ENCODE data around the gene ASCC2.
"Not testable (repeated sequence)": the region's sequence is repeated elsewhere in the genome, so short reads cannot be mapped to it uniquely, and the experiment has no call there.

Gene ASCC2, protein sequence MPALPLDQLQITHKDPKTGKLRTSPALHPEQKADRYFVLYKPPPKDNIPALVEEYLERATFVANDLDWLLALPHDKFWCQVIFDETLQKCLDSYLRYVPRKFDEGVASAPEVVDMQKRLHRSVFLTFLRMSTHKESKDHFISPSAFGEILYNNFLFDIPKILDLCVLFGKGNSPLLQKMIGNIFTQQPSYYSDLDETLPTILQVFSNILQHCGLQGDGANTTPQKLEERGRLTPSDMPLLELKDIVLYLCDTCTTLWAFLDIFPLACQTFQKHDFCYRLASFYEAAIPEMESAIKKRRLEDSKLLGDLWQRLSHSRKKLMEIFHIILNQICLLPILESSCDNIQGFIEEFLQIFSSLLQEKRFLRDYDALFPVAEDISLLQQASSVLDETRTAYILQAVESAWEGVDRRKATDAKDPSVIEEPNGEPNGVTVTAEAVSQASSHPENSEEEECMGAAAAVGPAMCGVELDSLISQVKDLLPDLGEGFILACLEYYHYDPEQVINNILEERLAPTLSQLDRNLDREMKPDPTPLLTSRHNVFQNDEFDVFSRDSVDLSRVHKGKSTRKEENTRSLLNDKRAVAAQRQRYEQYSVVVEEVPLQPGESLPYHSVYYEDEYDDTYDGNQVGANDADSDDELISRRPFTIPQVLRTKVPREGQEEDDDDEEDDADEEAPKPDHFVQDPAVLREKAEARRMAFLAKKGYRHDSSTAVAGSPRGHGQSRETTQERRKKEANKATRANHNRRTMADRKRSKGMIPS
- 45.8 to 68.5 (median 62.1) reads per million in 4 donors for total RNA-seq

DNA sequence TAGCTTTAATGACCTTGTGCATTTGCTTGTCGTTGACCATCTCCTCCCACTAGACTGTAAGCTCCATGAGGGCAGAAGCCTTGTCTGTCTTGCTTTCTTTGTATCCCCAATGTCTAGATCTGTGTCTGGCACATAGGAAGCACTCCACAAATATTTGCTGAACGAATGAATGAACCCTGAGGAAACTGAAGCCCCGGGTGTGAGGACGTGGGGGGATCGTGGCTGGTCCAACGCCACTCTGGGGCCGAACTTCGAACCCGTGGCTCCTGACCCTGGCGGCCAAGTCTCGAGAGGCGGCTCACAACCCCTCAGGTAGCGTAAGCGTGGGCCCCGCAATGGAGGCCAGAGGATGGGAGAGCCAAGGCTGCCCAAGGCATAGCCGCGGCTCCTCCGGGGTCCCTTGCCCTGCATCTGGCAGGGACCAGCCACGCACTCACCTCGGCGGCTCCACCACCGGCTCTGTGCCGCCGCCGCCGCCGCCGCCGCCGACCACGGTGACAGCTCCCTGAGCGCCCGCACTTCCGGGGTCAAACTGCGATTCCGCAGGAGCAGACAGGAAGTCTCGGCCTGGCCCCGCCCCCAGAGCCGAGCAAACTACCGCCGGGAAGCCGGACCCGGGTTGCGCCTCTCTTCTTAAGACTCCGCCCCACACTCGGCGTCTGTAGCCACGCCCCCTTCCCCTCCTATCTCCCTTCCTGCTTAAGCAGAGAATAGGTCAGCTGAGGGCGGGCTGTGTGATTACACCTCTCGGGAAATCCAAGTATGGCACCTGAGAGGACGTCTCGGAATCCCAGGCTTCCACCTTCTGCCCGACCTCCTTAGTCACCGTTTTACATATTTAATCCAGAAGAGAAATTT is at the start of gene ASCC2:
ASCC2 (minus strand) TSS at position 534 of the 858 bp plus-strand sequence. CDS start 5,949 bp downstream, outside the sequence.
- DNase-seq, result peak; percentile 98 to 99 (median 99)

DNA sequence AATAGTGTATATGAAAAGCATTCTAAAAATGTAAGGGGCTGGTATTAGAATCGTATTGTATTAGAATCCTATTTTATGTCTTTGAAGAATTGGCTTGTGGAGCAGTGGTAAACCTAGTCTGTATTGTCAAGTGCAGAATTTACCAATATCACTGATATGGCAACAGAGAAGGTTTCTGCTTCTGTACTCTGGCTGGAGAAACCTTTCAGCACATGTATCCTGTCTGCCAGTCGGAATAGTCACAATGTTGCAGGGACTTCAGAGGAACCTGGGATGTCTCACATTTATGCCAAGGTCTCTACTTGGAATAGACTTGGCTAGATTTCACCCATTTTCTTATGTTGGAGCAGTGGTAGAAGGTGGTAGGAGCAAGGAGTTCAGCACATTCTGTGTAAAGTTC is 49.3 kb upstream of the ASCC2 start:
- DNase-seq, result no peak

DNA sequence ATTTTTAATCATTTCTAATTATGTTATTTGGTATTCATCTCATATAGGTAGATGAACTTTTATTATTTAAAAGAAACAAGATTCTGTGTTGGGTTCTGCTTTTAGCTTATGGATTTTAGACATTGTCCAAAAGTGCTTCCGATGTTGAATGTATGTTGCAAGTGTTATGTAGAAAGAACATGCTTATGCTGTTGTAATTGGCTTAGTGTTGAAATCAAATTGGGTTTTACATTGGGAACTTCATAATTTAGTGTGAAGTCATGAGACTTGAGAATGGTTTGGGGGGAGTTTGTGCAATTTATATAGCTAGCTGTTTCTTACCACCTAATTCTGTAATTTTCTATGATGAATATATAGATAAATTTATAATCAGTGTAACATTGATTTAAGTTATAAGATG is 48.5 kb upstream of the ASCC2 start:
- DNase-seq, result no peak

DNA sequence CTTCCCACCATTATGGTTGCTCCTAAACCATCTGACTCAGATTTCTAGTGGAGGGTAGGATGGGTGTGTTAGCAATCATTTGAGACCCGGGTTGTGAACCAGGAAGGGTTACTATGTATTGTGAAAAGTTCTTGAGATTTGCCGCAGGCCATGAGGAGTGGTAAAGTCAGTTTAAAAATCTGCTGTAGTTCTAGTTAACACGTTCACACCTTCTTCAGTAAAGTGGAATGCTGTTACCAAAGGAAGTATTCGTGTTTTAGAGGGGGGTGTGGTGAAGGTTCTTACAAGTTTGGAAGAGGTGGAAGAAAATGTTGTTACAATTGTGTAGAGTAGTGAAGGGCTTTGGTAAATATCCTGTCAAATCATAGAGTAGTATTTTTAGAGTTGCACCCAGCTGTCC is 47.5 kb upstream of the ASCC2 start:
- DNase-seq, result no peak

DNA sequence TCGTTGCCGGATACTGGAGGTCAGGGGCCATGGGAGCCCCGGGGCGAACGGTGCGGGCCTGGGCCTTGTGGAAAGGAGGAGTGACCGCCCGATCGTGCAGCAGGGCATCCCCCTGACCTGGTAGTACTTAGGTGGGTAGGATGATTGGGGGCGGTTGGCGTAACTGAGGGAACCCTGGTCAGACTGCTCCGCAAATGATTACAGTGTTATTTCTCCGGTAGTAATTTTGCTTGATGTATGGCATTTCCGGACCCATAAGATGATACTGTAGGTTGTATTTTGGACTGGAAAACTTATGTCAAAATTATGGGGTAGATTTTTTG is 45.7 kb upstream of the ASCC2 start:
- DNase-seq, result no peak

DNA sequence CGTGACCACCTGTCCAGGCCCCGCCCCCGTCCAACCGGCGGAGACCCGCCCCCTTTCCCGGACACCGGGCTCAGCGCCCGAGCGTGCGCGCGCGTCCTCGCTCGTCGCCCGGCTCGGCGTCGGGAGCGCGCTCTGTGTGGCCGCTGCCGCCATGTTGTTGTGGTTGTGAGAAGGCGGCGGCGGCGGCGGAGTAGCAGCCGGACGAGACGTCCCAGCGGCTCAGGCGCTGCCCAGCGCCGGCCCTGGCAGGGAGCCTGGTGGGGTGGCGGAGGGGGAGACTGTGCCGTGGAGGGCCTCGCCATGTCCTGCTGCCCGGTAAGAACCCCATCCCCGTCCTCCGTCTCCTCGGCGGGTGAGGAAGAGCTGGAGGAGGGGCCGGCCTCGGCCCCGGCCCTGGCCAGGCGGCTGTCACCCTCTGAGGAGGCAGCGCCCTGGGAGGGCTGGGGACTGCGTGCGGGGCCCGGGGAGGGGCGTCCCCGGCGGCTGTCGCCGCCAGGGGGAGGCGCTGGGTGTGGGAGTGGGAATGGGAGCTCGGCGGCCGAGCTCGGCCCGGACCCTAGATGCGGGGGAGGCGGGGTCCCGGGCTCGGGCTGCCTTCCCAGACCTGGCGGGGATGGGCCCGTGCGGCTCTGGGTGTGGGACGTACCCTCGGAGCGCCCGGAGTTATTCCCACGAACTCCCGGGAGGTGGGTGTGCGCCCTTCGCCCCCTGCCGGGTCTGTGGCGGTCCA is 45.1 kb upstream of the ASCC2 start, which contains the start of gene MTMR3:
MTMR3 (plus strand) TSS at position 130 of the 730 bp plus-strand sequence. CDS start 87,886 bp downstream, outside the sequence.
- peak; percentile 76 to 93 (median 84) for DNase-seq

DNA sequence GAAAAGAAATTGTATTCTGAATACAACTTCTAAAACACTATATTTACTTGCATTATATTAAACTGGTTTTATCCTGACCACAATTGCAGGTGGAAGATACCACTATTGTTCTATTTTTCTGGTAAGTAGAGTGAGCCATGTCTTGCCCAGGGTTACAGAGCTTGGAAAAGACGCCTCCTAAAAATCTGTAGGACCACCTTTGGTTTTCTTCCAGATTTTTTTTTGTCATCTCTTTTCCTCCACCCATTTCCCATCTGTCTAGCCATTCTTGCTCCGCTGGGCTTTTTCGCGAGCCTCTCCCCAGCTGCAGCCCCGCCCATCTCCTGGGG is 44.6 kb upstream of the ASCC2 start:
- no peak for DNase-seq

DNA sequence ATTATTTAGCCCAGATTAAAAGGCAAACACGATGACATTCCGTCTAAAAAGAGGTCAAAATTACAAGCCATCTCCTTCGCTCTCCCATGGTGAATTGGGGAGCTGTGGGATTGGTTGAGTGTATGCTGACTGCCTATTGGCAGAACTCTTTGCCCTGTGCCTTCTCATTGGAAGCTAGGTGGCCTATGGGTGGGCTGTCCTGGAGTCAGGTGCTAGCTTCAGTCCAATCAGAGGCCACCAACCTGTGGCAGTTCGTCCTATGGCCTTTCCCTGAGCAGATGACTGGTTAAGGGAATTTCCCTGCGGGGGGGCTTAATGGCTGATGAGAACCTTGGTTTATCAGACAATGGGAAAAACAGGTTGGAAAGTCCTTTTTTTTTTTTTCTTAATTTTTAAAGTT is 41.7 kb upstream of the ASCC2 start:
- no peak for DNase-seq

DNA sequence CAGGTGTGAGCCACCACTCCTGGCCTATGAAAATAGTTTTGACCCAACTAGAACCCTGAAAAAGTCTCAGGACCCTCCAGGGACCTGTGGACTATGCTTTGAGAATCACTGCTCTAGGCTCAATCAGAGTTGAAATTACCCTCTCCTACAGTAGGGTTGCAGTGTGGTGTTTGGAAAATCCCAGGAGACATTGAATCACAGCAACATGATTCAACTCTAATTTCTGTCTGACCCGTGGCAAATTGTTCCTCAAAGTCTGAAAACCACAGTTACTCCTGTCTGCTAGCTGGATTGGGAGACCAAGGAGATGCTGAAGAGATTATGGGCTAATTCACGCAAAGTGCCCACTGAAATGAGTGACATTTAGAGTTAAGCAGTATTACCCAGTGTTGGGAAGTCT is 39.5 kb upstream of the ASCC2 start:
- DNase-seq, result no peak

DNA sequence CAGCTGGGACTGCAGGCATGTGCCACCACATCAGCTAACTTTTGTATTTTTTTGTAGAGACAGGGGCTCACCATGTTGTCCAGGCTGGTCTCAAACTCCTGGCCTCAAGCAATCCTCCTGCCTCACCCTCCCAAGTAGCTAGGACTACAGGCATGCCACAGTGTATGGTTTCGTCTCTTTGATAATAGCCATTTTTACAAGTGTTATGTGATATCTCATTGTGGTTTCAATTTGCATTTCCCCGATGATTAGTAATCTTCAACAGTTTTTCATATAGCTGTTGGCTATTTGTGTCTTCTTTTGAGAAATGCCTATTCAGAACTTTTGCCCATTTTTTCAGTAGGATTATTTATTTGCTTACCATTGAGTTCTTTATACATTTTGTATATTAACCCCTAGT is 35.9 kb upstream of the ASCC2 start:
- no peak for DNase-seq

DNA sequence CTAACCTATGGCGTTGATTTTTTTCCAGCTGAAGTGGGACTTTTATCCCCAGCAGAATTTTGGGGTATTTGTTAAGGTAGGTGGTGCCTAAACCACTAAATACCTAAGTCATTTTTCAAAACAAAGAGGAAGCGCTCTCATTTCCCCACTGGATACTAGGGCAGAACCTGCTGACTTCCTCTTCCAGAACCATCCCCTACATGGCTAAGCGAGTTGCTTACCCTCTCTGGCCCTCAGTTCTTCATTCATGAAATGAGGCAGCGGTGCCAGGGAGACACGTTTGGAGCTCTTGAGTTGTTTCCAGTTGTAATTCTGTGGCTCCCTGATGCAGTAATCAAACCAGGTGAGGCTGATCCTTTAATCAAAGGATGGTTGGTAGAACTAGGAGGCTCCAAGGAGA is 34.9 kb upstream of the ASCC2 start:
- DNase-seq, result no peak

DNA sequence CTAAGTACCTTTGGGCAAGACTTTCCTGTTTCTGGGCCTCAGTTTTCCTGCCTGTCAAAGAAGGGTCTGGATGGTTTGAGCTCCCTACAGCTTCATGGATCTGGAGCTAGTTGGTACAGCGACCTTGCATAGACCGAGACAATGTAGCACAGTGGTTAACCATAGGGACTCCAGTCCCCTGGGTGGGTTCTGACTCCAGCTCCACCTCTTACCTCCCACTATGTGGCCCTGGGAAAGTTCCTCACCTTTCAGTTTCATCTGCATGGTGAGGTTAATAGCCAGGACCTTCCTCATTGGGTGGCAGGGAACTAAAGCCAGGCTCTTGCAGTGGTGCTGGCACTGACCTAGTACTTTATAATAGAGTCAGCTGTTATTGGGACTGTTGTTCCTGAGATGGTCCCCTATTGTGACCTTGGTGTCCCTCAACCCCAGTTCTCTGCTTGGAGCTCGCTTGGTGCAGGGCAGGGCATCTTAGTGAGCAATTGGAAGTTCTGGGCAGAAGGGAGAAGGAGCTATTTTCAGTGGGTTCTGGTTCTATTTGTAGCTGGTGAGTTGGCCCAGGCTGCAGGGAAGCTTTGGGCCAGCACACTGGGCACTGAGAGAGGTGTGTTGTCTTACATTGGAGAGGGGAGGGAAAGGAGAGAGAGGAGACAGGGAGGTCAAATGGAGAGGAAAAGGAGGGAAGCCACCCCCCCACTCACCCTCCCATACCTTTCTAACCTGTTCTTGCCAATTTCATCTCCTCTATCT is 34.2 kb upstream of the ASCC2 start:
- DNase-seq, result no peak

DNA sequence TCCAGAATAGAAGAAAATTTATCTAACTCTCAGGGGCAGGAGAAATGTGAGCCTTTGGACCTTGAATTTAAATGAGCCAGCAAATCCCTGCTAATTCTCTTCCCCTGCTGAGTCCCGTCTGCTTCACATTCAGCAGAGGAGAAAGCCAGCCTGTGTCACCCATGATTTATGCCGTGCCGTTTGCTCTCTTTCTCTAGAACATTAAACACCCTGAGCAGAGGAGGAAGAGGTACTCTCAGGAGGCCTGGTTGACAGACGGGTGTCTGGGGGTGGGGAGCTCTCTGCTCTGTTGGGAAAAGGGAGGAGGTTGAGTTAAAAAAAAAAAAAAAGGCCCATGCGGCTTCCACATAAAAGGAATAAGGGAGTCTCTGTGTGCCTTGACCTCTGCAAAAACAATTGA is 33.6 kb upstream of the ASCC2 start:
- DNase-seq, result no peak

DNA sequence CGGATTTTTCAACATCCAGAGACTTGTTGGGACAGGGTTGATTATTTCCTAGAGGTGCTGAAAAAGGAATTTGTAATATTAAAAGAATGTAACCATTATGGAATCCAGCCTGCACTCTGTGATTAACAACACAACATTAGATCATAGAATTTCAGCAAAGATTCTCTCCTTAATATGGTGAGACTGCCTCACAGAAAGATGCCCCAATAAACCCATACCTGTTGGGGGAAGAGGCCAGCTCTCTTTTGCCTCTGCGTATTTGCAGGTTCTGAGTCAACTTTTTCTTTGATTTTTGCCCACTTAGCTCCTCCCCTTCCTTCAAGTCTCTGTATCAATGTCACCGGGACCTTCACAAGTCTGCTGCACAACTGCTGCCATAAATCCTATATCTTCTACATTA is 32.5 kb upstream of the ASCC2 start:
- DNase-seq, result peak in 1 of 5 donors; percentile 32

DNA sequence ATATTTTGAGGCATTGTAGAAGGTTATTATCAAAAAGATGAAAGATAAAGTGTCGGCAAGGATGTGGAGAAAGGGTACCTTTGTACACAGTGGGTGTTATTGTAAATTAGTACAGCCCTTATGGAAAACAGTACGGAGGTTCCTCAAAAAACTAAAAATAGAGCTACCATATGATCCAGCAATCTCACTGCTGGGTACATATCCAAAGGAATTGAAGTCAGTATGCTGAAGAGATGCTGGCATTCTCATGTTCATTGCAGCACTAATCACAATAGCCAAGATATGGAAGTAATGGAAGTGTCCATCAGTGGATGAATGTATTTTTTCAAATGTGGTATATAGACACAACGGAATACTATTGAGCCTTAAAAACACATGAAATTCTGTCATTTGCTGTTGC is 29.8 kb upstream of the ASCC2 start:
- no peak for DNase-seq

DNA sequence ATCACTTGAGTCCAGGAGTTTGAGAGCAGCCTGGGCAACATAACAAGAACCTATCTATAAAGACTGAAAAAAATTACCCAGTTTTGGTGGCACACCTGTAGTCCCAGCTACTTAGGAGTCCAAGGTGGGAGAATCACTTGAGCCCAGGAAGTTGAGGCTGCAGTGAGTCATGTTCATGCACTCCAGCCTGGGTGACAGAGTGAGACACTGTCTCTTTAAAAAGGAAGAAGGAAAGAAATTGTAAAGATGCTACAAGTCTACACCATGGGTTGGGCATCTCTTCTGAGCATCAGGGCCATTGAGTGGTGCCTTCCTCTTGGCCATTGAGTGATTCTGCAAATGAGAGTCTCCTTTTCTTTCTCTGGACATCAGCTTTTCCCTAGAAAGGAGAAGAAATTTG is 29.2 kb upstream of the ASCC2 start:
- no peak for DNase-seq

DNA sequence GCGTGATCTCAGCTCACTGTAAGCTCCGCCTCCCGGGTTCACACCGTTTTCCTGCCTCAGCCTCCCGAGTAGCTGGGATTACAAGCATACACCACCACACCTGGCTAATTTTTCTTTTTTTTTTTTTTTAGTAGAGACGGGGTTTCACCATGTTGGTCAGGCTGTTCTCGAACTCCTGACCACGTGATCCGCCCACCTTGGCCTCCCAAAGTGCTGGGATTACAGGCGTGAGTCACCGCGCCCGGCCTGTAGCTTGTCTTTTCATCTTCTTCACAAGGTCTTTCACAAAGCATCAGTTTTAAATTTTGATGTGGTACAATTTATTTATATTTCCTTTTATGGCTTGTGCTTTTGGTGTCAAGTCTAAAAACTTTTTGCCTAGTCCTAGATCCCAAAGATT is 27.5 kb upstream of the ASCC2 start:
- DNase-seq, result not testable (repeated sequence)

DNA sequence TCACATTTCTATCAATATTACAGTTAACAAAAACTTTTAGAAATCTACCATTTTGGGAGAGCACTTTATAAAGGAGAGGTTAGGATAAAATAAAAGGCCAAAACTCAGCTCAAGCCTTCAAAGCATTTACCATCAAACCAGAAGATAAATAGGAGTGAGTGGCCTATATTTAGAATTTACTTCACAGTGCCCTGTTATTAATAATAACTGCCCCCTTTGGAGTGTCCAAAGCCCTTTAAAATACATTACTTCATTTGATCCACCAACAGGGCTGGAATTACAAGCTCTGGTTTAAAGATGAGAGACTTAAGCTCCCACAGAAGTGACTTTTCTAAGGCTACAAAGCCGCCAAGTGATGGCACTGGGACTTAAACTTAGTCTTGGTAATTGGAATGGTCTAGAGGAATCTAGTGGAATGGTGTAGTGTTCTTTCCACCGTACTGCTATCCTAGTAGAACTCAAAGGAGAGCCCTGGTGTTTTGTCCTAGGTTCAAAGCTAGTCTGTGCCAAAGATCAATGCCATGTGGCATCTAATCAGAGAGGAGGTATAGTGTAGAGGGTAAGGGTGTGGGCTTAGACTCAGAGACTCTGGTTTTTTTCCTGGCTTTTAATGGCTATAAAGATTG is 23.7 kb upstream of the ASCC2 start:
- DNase-seq, result no peak

DNA sequence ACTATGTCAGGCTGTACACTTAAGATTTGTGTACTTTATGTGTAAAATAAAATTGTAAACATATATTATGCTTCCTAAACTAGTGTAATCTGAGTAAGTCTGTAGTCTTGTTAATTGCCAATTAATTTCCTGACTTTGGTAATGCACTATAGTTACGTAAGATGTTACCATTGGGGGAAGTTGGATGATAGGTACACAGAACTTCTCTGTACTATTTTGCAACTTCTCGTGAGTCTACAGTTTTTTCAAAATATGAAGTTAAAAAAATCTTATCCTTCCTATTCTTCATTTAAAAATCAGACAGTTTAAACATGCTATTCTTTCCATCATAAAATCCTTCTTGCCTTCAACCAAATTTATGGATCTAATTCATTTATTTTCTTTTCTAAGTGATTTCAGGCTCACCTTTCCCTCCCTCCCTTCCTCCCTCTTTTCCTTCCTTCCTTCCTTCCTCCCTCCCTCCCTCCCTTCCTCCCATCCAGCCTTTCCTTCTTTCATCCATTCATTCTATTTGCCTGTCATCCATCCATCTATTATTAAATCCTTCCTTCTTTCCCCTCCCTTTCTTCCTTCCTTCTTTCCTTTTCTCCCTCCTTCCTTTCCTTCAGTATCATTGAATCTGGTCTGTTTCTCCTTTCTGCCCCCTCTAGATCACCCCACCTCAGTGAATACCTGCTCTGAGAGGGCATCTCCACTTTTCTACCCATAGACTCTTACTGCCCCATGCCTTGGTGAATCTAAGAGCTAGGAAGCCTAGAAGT is 22.1 kb upstream of the ASCC2 start:
- no peak for DNase-seq

DNA sequence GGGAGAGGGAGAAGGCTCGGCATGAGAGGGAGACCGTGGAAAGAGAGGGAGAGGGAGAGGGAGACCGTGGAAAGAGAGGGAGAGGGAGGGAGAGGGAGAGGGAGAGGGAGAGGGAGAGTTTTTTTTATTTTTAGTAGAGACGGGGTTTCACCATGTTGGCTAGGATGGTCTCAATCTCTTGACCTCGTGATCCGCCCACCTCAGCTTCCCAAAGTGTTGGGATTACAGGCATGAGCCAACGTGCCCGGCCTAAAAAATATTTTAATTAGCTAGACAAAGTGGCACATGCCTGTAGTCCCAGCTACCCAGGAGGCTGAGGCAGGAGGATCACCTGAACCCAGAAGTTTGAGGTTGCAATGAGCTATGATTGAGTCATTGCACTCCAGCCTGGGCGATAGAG is 21.0 kb upstream of the ASCC2 start:
- DNase-seq, result not testable (repeated sequence)

DNA sequence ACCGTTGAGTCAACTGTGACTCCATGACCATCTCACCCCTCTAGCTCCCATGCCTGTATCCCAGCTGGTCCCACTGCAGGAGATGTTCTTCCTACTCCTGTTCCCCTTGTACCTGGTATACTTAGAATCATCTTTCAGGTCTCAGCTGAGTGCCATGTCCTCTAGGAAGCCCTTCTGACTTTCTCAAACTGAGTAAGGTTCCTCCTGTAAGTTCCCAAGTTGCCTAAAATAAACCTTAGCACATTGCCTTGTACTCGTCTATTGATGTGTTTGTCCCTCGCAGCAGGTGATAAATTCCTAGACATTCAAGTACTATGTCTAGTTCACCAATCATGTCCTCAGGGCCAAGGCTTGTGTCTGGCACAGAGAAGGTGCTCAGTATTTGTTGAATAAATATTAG is 18.4 kb upstream of the ASCC2 start:
- DNase-seq, result no peak

All from T-helper 1 cell (primary cell).